Right lobe of liver (tissue), 4 donors: ENCODE results near the gene PYGM.

ENCODE experiments used
- CTCF ChIP-seq, 4 donors: fragments of 200-600 bp in 3 of 4; fragments of 450-650 bp in 1 of 4; IDR thresholded peaks; one replicate each; pipeline versions ENCODE4 v1.5.1 to v1.8.0; 2016 to 2022; ENCODE audit warnings: antibody characterized with exemption in 4 of 4, mild to moderate bottlenecking in 2 of 4
- POLR2A ChIP-seq: fragments of 450-650 bp; IDR thresholded peaks from one replicate; pipeline ENCODE4 v1.6.1; 2017; ENCODE audit warnings: antibody characterized with exemption, mild to moderate bottlenecking
- donor health status: DM: no; HTN: no; CAD: no.
- donor health status: DM: no; HTN: no; CAD: no.
- donor health status: DM: no; HTN: yes; CAD: no.

DNA sequence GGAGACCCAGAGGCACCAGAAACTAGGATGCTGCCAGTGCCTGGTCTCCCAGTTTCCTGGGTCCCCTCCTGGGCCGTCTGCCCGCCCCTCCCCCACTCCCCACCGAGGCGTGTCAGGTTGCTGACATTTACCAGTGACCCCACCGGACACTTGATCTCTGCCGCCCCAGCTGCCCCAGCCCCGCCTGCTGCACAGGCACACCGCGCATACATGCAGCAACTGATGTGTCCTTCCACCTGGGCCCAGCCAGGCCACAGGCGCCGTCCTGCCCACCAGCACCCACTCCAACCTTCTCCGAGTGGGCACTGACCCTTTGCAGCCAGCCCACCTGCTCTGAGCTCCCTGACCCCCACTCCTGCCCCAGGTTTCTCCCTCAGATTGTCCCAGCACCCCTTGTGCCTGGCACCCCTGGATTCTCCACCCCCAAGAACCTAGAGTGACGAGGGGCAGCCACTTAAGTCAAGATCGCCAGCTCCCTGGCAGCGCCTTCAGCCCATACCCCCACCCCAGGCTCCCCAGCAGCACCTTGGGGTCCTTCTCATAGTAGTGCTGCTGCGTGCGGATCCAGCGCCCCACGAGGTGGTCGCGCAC, 548 bp downstream of the PYGM start:
- TF ChIP-seq CTCF (IDR thresholded peaks at IDR 0.05) (no peak), POLR2A (no peak)
